ENCODE data around the gene CXorf58.

The CXorf58 gene

DNA sequence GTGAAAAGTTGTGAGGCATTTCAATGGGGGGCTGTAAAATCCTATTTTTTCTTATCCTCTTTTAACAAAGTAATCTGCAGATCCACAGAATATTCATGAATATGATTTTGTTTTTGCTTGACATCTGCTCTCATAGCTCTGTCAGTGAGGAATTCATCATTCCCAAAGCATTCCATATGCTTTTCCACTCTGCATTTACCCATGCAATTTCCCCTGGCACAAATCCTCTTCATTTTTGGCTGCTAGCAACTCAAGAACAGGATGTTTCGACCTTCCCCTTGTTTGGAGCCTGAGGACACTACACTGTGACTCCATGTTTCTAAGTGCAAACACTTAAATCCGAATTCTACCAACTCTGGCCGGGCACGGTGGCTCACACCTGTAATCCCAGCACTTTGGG, 70.7 kb downstream of the CXorf58 start:
- TF ChIP-seq SNAI2 (CRISPR knock-in tag; IDR thresholded peaks at IDR 0.05): no peak
- no peak for TF ChIP-seq ESRRG (CRISPR knock-in tag; IDR thresholded peaks at IDR 0.05)
- no peak for TF ChIP-seq ISL1 (CRISPR knock-in tag; IDR thresholded peaks at IDR 0.05)
- TF ChIP-seq CSDC2 (CRISPR knock-in tag; IDR thresholded peaks at IDR 0.05): no peak
- TF ChIP-seq, protein P1, sequence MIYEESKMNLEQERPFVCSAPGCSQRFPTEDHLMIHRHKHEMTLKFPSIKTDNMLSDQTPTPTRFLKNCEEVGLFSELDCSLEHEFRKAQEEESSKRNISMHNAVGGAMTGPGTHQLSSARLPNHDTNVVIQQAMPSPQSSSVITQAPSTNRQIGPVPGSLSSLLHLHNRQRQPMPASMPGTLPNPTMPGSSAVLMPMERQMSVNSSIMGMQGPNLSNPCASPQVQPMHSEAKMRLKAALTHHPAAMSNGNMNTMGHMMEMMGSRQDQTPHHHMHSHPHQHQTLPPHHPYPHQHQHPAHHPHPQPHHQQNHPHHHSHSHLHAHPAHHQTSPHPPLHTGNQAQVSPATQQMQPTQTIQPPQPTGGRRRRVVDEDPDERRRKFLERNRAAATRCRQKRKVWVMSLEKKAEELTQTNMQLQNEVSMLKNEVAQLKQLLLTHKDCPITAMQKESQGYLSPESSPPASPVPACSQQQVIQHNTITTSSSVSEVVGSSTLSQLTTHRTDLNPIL (CRISPR knock-in tag; IDR thresholded peaks at IDR 0.05; ENCODE audit: low read depth): no peak
- TF ChIP-seq TCF4 (CRISPR knock-in tag; IDR thresholded peaks at IDR 0.05; ENCODE audit: borderline replicate concordance): no peak
- no peak for TF ChIP-seq ZNF565 (CRISPR knock-in tag; conservative IDR thresholded peaks at IDR 0.05; ENCODE audit: low read depth)
- TF ChIP-seq ZNF8 (CRISPR knock-in tag; IDR thresholded peaks at IDR 0.05): no peak
- TF ChIP-seq RARB (CRISPR knock-in tag; IDR thresholded peaks at IDR 0.05): no peak
- no peak for TF ChIP-seq OSR1 (CRISPR knock-in tag; IDR thresholded peaks at IDR 0.05)
- no peak for TF ChIP-seq ZNF70 (CRISPR knock-in tag; IDR thresholded peaks at IDR 0.05)
- TF ChIP-seq ZC3H10 (CRISPR knock-in tag; IDR thresholded peaks at IDR 0.05): no peak
- TF ChIP-seq TSHZ2 (CRISPR knock-in tag; IDR thresholded peaks at IDR 0.05): no peak
- TF ChIP-seq ZFP3 (CRISPR knock-in tag; IDR thresholded peaks at IDR 0.05): no peak
- ATAC-seq: no peak

DNA sequence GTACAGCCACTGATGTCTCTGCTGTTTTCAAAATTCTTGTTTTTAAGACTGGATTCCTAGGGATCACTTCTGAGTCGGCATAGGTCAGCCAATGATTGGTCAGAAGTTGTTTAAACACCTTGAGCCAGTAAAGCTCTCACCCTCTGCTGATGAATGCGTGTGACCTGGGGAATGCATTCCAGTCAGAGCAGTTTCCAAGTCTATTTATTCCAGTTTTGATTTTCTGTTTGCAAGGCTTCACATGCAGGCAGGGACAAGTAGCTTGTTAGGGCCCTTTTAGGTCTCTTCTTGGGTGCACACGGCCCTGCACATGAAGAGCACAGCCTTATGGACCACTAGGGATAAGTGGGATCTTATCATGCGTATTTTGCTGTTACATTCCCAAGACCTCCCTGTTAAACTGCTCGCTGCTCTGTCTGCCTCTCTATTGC, 72.2 kb downstream of the CXorf58 start:
- no peak; the same call in 2 of the 3 replicates for ATAC-seq
- TF ChIP-seq ARNTL (CRISPR knock-in tag; IDR thresholded peaks at IDR 0.05; ENCODE audit: borderline replicate concordance, low read depth) (no peak), ISL1 (CRISPR knock-in tag; IDR thresholded peaks at IDR 0.05) (no peak), POU6F1 (CRISPR knock-in tag; IDR thresholded peaks at IDR 0.05; ENCODE audit: borderline replicate concordance, low read depth) (no peak), ESRRG (CRISPR knock-in tag; IDR thresholded peaks at IDR 0.05) (no peak), OSR1 (CRISPR knock-in tag; IDR thresholded peaks at IDR 0.05) (no peak), BACH2 (CRISPR knock-in tag; IDR thresholded peaks at IDR 0.05; ENCODE audit: borderline replicate concordance) (no peak), TCF4 (CRISPR knock-in tag; IDR thresholded peaks at IDR 0.05; ENCODE audit: borderline replicate concordance) (no peak), CSRNP3 (CRISPR knock-in tag; IDR thresholded peaks at IDR 0.05) (no peak), CSDC2 (CRISPR knock-in tag; IDR thresholded peaks at IDR 0.05) (no peak), ZFP30 (CRISPR knock-in tag; IDR thresholded peaks at IDR 0.05) (no peak), PPARA (CRISPR knock-in tag; IDR thresholded peaks at IDR 0.05; ENCODE audit: borderline replicate concordance) (no peak), SNAI2 (CRISPR knock-in tag; IDR thresholded peaks at IDR 0.05) (no peak), ZNF565 (CRISPR knock-in tag; conservative IDR thresholded peaks at IDR 0.05; ENCODE audit: low read depth) (no peak), RARB (CRISPR knock-in tag; IDR thresholded peaks at IDR 0.05) (no peak), TSHZ2 (CRISPR knock-in tag; IDR thresholded peaks at IDR 0.05) (no peak), GLIS3 (CRISPR knock-in tag; IDR thresholded peaks at IDR 0.05) (no peak)
